ENCODE data around the gene CD84. TPM values are rescaled to one million over a fixed set of nuclear protein-coding genes. Genes with fewer than 3 reads are reported as not detected.

Gene CD84
- total RNA-seq, result not detected in 2 replicates

DNA sequence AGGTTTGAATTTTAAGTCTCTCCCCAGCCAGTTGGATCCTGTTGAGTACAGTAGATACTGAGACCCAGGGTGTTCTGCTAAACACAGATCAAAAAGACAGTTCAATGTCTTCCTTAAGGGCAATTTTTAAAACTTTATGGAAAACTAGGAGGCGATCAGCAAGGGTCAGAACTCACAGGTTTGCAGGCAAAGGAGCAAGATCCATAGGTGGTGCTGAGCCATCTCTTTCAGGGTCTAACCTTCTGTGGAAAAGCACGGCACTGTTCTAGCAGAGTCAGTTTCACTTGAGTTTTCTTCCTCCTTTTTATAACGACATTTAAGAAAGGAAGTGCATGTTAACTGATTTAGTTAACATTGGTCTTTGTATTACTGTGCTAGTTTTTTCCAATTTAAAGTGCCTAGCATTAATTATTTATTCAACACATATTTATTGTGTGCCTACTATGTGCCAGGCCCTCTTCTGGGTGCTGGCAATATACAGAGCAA, at the start of gene CD84:
CD84 (minus strand) TSS at position 281 of the 486 bp plus-strand sequence; CDS start at position 222, 59 bp downstream.

GRCh38 chr1:160522622-160523345, 56.5 kb downstream of the CD84 start, which contains the start of gene SLAMF6:
Gene SLAMF6, minus strand, starts transcription at chr1:160523255. Its CDS starts 63 bp downstream, at chr1:160523192.

Other genes starting within 250 kb of the CD84 start
- 126 and 209 TPM in 2 replicates for gene COPA, start 236.2 kb downstream of the CD84 start, total RNA-seq
- gene NCSTN, start 236.1 kb downstream of the CD84 start, total RNA-seq, result 76.6 and 91.3 TPM in 2 replicates
- gene NHLH1, start 212.4 kb downstream of the CD84 start, total RNA-seq, result not detected in 2 replicates
- gene VANGL2, start 178.9 kb downstream of the CD84 start, total RNA-seq, result 2.6 and 7.6 TPM in 2 replicates
- not detected in 2 replicates for gene SLAMF6, start 56.2 kb downstream of the CD84 start, total RNA-seq
- gene SLAMF1, start 67.5 kb upstream of the CD84 start, total RNA-seq, result not detected in 2 replicates
- gene CD48, start 132.3 kb upstream of the CD84 start, total RNA-seq, result not detected in 2 replicates
- gene SLAMF7, start 159.8 kb upstream of the CD84 start, total RNA-seq, result 0.78 and 2.7 TPM in 2 replicates
- not detected in 2 replicates for gene LY9, start 216.7 kb upstream of the CD84 start, total RNA-seq

All from epithelial cell of alveolus of lung (primary cell).